Measurements from ENCODE around the gene MGAT3. TPM values are rescaled to one million over a fixed set of nuclear protein-coding genes. Genes with fewer than 3 reads are reported as not detected.

Gene MGAT3
- total and polyA plus RNA-seq, 2 of the 8 experiments (the other 6 are each of a cell fraction or from before 2014, with no cell fraction given), result 4.3 to 9.2 TPM

DNA sequence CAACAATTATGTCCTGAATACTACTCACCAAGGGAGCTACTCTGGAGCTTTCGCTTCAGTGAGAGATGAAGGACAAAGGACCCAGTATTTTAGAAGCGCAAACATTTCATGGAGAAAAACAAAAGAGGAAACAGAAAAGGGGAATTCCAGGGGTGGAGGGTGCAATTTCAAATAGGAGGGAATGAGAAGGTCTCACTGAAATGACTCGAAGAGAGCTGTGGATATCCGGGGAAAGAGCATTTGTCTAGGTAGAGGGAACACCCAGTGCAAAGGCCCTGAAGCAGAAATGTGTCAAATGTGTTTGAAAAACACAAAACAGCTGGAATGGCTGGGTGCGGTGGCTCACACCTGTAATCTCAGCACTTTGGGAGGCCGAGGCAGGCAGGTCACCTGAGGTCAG lies 73.3 kb downstream of the MGAT3 start (continued):
- TF ChIP-seq CHD7 (IDR thresholded peaks at IDR 0.05; ENCODE audit: insufficient replicate concordance, low read length), result no peak
- no peak for TF ChIP-seq SP4 (IDR thresholded peaks at IDR 0.05; ENCODE audit: low read length)
- no peak for TF ChIP-seq RBBP5 (IDR thresholded peaks at IDR 0.05; ENCODE audit: borderline replicate concordance, low read depth, low read length)
- TF ChIP-seq RAD21 (IDR thresholded peaks at IDR 0.05 in 1 of 2, conservative IDR thresholded peaks at IDR 0.05 in 1 of 2; ENCODE audit: low read depth in 2 of 2, low read length in 2 of 2), result no peak
- no peak for TF ChIP-seq ZNF274 (IDR thresholded peaks at IDR 0.05; ENCODE audit: borderline replicate concordance, extremely low read depth, low read length)
- no peak for TF ChIP-seq ATF3 (IDR thresholded peaks at IDR 0.05; ENCODE audit: insufficient read depth, low read depth, low read length)
- TF ChIP-seq, protein P1, sequence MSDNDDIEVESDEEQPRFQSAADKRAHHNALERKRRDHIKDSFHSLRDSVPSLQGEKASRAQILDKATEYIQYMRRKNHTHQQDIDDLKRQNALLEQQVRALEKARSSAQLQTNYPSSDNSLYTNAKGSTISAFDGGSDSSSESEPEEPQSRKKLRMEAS (IDR thresholded peaks at IDR 0.05), result no peak
- TF ChIP-seq GTF2F1 (IDR thresholded peaks at IDR 0.05; ENCODE audit: borderline replicate concordance, low read depth, low read length), result no peak
- TF ChIP-seq, protein P2, sequence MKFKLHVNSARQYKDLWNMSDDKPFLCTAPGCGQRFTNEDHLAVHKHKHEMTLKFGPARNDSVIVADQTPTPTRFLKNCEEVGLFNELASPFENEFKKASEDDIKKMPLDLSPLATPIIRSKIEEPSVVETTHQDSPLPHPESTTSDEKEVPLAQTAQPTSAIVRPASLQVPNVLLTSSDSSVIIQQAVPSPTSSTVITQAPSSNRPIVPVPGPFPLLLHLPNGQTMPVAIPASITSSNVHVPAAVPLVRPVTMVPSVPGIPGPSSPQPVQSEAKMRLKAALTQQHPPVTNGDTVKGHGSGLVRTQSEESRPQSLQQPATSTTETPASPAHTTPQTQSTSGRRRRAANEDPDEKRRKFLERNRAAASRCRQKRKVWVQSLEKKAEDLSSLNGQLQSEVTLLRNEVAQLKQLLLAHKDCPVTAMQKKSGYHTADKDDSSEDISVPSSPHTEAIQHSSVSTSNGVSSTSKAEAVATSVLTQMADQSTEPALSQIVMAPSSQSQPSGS (IDR thresholded peaks at IDR 0.05; ENCODE audit: low read length), result no peak

Data from H1 (cell line).